ENCODE measurements around the gene FUT2. TPM values are rescaled to one million over a fixed set of nuclear protein-coding genes. Genes with fewer than 3 reads are reported as not detected.

The FUT2 gene
- total and polyA plus RNA-seq, 2 of the 13 experiments (the other 11 are each of a cell fraction or from before 2014, with no cell fraction given), result 0.07 TPM; not detected in 1

DNA sequence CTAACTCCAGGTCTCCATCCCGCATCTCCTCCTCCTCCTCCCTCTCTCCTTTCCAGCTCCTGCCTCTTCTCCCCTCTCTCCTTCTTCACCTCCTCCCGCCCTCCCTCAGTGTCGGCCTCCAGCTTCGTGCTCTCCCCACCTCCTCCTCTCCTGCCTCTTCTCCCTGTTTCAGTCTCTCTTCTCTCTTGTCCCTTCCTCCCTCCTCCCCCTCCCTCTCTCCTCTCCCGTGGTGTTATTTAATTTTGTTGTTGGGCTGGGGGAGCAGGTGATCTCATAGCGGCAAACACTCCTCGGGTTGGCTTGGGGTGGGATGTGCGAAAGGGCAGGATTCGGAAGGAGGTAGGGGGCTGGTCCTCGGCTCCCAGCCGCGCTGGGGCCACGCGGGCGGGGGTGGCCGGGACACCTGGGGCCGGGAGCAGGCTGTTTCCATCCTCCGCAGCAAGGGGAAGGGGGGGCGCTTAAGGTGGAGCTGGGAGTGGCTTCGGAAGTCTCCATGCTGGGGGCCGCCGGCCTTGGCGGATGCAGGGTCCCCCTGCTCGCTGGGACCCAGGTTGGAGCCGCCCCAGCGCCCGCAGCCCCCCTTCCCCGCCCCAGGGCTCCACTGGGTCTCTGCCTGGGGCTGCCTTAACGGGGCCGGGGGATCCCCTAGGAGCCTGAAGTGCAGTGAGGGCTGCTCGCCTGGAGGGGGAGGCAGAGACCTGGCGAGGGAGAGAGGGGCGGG lies 49.6 kb upstream of the FUT2 start, which contains the start of gene CA11 (continued):
- TF ChIP-seq, protein P1, sequence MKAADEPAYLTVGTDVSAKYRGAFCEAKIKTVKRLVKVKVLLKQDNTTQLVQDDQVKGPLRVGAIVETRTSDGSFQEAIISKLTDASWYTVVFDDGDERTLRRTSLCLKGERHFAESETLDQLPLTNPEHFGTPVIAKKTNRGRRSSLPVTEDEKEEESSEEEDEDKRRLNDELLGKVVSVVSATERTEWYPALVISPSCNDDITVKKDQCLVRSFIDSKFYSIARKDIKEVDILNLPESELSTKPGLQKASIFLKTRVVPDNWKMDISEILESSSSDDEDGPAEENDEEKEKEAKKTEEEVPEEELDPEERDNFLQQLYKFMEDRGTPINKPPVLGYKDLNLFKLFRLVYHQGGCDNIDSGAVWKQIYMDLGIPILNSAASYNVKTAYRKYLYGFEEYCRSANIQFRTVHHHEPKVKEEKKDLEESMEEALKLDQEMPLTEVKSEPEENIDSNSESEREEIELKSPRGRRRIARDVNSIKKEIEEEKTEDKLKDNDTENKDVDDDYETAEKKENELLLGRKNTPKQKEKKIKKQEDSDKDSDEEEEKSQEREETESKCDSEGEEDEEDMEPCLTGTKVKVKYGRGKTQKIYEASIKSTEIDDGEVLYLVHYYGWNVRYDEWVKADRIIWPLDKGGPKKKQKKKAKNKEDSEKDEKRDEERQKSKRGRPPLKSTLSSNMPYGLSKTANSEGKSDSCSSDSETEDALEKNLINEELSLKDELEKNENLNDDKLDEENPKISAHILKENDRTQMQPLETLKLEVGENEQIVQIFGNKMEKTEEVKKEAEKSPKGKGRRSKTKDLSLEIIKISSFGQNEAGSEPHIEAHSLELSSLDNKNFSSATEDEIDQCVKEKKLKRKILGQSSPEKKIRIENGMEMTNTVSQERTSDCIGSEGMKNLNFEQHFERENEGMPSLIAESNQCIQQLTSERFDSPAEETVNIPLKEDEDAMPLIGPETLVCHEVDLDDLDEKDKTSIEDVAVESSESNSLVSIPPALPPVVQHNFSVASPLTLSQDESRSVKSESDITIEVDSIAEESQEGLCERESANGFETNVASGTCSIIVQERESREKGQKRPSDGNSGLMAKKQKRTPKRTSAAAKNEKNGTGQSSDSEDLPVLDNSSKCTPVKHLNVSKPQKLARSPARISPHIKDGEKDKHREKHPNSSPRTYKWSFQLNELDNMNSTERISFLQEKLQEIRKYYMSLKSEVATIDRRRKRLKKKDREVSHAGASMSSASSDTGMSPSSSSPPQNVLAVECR (CRISPR knock-in tag; IDR thresholded peaks at IDR 0.05; ENCODE audit: borderline replicate concordance), result peak; percentile 38; the same call in 1 of the 2 replicates
- no peak for TF ChIP-seq RFXANK (CRISPR knock-in tag; IDR thresholded peaks at IDR 0.05)
- TF ChIP-seq ZNF607 (CRISPR knock-in tag; IDR thresholded peaks at IDR 0.05; ENCODE audit: borderline replicate concordance), result 0 out of 2 replicates have a peak, but pooled peaks have one; percentile 39
- TF ChIP-seq AGO1 (IDR thresholded peaks at IDR 0.05; ENCODE audit: low read depth, low read length, poor library complexity, severe bottlenecking), result no peak
- TF ChIP-seq, protein P2, sequence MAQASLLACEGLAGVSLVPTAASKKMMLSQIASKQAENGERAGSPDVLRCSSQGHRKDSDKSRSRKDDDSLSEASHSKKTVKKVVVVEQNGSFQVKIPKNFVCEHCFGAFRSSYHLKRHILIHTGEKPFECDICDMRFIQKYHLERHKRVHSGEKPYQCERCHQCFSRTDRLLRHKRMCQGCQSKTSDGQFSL (CRISPR knock-in tag; IDR thresholded peaks at IDR 0.05), result peak; percentile 97
- TF ChIP-seq, protein P3, sequence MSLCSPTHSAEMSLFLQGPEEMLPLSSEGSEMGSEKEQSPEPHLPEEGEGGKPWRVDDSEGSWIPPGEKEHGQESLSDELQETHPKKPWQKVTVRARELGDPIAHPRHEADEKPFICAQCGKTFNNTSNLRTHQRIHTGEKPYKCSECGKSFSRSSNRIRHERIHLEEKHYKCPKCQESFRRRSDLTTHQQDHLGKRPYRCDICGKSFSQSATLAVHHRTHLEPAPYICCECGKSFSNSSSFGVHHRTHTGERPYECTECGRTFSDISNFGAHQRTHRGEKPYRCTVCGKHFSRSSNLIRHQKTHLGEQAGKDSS (CRISPR knock-in tag; IDR thresholded peaks at IDR 0.05; ENCODE audit: borderline replicate concordance, low read depth), result peak; percentile 56; the same call in 1 of the 2 replicates
- TF ChIP-seq BRCA1 (CRISPR knock-in tag; IDR thresholded peaks at IDR 0.05), result no peak
- TF ChIP-seq, protein P4, sequence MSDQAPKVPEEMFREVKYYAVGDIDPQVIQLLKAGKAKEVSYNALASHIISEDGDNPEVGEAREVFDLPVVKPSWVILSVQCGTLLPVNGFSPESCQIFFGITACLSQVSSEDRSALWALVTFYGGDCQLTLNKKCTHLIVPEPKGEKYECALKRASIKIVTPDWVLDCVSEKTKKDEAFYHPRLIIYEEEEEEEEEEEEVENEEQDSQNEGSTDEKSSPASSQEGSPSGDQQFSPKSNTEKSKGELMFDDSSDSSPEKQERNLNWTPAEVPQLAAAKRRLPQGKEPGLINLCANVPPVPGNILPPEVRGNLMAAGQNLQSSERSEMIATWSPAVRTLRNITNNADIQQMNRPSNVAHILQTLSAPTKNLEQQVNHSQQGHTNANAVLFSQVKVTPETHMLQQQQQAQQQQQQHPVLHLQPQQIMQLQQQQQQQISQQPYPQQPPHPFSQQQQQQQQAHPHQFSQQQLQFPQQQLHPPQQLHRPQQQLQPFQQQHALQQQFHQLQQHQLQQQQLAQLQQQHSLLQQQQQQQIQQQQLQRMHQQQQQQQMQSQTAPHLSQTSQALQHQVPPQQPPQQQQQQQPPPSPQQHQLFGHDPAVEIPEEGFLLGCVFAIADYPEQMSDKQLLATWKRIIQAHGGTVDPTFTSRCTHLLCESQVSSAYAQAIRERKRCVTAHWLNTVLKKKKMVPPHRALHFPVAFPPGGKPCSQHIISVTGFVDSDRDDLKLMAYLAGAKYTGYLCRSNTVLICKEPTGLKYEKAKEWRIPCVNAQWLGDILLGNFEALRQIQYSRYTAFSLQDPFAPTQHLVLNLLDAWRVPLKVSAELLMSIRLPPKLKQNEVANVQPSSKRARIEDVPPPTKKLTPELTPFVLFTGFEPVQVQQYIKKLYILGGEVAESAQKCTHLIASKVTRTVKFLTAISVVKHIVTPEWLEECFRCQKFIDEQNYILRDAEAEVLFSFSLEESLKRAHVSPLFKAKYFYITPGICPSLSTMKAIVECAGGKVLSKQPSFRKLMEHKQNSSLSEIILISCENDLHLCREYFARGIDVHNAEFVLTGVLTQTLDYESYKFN (CRISPR knock-in tag; conservative IDR thresholded peaks at IDR 0.05), result 0 out of 2 replicates have a peak, but pooled peaks have one; percentile 14
- 0 out of 2 replicates have a peak, but pooled peaks have one; percentile 37 for TF ChIP-seq ZNF274 (CRISPR knock-in tag; IDR thresholded peaks at IDR 0.05)
- TF ChIP-seq, protein P5, sequence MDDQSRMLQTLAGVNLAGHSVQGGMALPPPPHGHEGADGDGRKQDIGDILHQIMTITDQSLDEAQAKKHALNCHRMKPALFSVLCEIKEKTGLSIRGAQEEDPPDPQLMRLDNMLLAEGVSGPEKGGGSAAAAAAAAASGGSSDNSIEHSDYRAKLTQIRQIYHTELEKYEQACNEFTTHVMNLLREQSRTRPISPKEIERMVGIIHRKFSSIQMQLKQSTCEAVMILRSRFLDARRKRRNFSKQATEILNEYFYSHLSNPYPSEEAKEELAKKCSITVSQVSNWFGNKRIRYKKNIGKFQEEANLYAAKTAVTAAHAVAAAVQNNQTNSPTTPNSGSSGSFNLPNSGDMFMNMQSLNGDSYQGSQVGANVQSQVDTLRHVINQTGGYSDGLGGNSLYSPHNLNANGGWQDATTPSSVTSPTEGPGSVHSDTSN (CRISPR knock-in tag; IDR thresholded peaks at IDR 0.05; ENCODE audit: borderline replicate concordance), result no peak
- TF ChIP-seq ZNF670 (CRISPR knock-in tag; IDR thresholded peaks at IDR 0.05; ENCODE audit: borderline replicate concordance), result no peak
- no peak for TF ChIP-seq TSC22D2 (CRISPR knock-in tag; IDR thresholded peaks at IDR 0.05; ENCODE audit: borderline replicate concordance)
- TF ChIP-seq, protein P6, sequence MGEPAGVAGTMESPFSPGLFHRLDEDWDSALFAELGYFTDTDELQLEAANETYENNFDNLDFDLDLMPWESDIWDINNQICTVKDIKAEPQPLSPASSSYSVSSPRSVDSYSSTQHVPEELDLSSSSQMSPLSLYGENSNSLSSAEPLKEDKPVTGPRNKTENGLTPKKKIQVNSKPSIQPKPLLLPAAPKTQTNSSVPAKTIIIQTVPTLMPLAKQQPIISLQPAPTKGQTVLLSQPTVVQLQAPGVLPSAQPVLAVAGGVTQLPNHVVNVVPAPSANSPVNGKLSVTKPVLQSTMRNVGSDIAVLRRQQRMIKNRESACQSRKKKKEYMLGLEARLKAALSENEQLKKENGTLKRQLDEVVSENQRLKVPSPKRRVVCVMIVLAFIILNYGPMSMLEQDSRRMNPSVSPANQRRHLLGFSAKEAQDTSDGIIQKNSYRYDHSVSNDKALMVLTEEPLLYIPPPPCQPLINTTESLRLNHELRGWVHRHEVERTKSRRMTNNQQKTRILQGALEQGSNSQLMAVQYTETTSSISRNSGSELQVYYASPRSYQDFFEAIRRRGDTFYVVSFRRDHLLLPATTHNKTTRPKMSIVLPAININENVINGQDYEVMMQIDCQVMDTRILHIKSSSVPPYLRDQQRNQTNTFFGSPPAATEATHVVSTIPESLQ (CRISPR knock-in tag; conservative IDR thresholded peaks at IDR 0.05), result no peak
- TF ChIP-seq PHF5A (CRISPR knock-in tag; IDR thresholded peaks at IDR 0.05; ENCODE audit: low read depth, unreplicated experiment), result peak; percentile 43
- TF ChIP-seq PAF1 (CRISPR knock-in tag; IDR thresholded peaks at IDR 0.05), result no peak
